ENCODE measurements around the gene DEFB119. TPM values are rescaled to one million over a fixed set of nuclear protein-coding genes. Genes with fewer than 3 reads are reported as not detected.

Gene DEFB119
- total and polyA plus RNA-seq, 2 donors (not counting 3 experiments of a cell fraction or from before 2014, with no cell fraction given), result not detected

DNA sequence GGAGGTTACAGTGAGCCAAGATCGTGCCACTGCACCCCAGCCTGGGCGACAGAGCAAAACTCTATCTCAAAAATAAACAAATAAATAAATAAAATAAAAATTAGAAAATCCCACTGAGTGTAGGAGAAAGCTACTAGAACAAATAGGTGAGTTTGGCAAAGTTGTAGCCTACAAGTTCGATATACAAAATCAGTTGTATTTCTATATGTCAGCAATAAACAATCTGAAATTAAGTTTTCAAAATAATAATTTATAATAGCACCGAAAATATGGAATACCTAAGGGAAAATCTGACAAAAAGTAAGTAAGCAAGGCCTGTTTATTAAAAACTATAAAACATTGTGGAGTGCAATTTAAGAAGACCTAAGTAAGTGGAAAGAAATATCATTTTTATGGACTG, 27.1 kb downstream of the DEFB119 start:
- TF ChIP-seq JUN (IDR thresholded peaks at IDR 0.05; ENCODE audit: borderline replicate concordance, insufficient read depth, insufficient read length, low read depth) (no peak), EZH2 (IDR thresholded peaks at IDR 0.05; ENCODE audit: borderline replicate concordance, low read depth, low read length, severe bottlenecking) (no peak), GATA2 (IDR thresholded peaks at IDR 0.05; ENCODE audit: insufficient read depth, insufficient read length, low read depth, low read length) (no peak), POLR2AphosphoS5 (IDR thresholded peaks at IDR 0.05; ENCODE audit: insufficient read depth, low read depth, low read length) (no peak), MYC (IDR thresholded peaks at IDR 0.05; ENCODE audit: low read depth, low read length) (no peak)
- TF ChIP-seq, protein P1, sequence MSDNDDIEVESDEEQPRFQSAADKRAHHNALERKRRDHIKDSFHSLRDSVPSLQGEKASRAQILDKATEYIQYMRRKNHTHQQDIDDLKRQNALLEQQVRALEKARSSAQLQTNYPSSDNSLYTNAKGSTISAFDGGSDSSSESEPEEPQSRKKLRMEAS (IDR thresholded peaks at IDR 0.05; ENCODE audit: insufficient read depth, insufficient read length), result no peak
- Histone ChIP-seq H3K4me3 (replicated peaks in 1 of 3; ENCODE audit: insufficient read depth in 1 of 3, low read depth in 1 of 3, low read length in 3 of 3) (no peak overlapping the region), H4K20me1 (replicated peaks; ENCODE audit: control insufficient read depth, extremely low read depth, insufficient read depth, low read length) (no peaks in the 10 kb centered on the region), H3K9me3 (replicated peaks; ENCODE audit: control insufficient read depth, insufficient read depth, low read length) (no peaks in the 10 kb centered on the region), H3K27ac (ENCODE audit: insufficient read depth, low read depth, low read length) (no peak overlapping the region), H3K4me2 (ENCODE audit: insufficient read depth, low read length) (no peak overlapping the region), H3K36me3 (ENCODE audit: control insufficient read depth in 2 of 2, extremely low read depth in 1 of 2, insufficient read depth in 2 of 2, low read length in 2 of 2) (no peaks in the 10 kb centered on the region), H3K9me1 (replicated peaks; ENCODE audit: control insufficient read depth, extremely low read depth, insufficient read depth, low read length) (no peaks in the 10 kb centered on the region), H2AFZ (ENCODE audit: low read depth, low read length) (no peak overlapping the region), H3K79me2 (ENCODE audit: control insufficient read depth, insufficient read depth, low read length) (no peaks in the 10 kb centered on the region), H3K4me1 (ENCODE audit: control insufficient read depth, extremely low read depth, insufficient read depth, low read length) (no peaks in the 10 kb centered on the region), H3K9ac (replicated peaks; ENCODE audit: extremely low read depth, insufficient read depth, low read length) (no peak overlapping the region), H3K27me3 (ENCODE audit: control insufficient read depth in 2 of 2, insufficient read depth in 2 of 2, low read length in 2 of 2) (no peaks in the 10 kb centered on the region)
- POLR2A ChIA-PET, result no interaction called here
- CTCF ChIA-PET, result no interaction called here
- FAIRE-seq (no peak), DNase-seq (ENCODE audit: low read depth, low spot score) (no peak)
- intact Hi-C loops (cut with micrococcal nuclease), result no loop called here
- dilution Hi-C loops (cut with MboI; ENCODE audit: extremely low pct_ligation_motif_present, low sequenced_read_pairs), result no loop called here
- no TSS peak for BruUV-seq (replicated peaks)

DNA sequence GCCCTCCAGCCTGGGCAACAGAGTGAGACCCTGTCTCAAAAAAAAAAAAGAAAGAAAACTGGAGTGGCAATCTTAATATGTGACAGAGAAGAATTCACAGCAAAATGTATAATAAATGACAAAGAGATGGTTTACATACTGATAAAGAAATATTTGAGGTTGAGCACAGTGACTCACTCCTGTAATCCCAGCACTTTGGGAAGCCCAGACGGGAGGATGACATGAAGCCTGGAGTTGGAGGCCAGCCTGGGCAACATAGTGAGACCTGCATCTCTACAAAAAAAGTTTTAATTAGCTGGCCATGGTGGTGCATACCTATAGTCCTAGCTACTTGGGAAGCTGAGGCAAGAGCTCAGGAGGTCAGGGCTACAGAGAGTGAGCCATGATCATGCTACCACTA, 34.4 kb downstream of the DEFB119 start:
- Histone ChIP-seq H3K36me3 (ENCODE audit: control insufficient read depth in 2 of 2, extremely low read depth in 1 of 2, insufficient read depth in 2 of 2, low read length in 2 of 2) (no peaks in the 10 kb centered on the region), H2AFZ (ENCODE audit: low read depth, low read length) (no peak overlapping the region), H3K27me3 (ENCODE audit: control insufficient read depth in 2 of 2, insufficient read depth in 2 of 2, low read length in 2 of 2) (no peaks in the 10 kb centered on the region), H3K9me3 (replicated peaks; ENCODE audit: control insufficient read depth, insufficient read depth, low read length) (no peaks in the 10 kb centered on the region), H3K9me1 (replicated peaks; ENCODE audit: control insufficient read depth, extremely low read depth, insufficient read depth, low read length) (no peaks in the 10 kb centered on the region), H3K27ac (ENCODE audit: insufficient read depth, low read depth, low read length) (no peak overlapping the region), H3K79me2 (ENCODE audit: control insufficient read depth, insufficient read depth, low read length) (no peaks in the 10 kb centered on the region), H3K9ac (replicated peaks; ENCODE audit: extremely low read depth, insufficient read depth, low read length) (no peak overlapping the region), H4K20me1 (replicated peaks; ENCODE audit: control insufficient read depth, extremely low read depth, insufficient read depth, low read length) (no peaks in the 10 kb centered on the region), H3K4me2 (ENCODE audit: insufficient read depth, low read length) (no peak overlapping the region), H3K4me1 (ENCODE audit: control insufficient read depth, extremely low read depth, insufficient read depth, low read length) (no peaks in the 10 kb centered on the region), H3K4me3 (replicated peaks in 1 of 3; ENCODE audit: insufficient read depth in 1 of 3, low read depth in 1 of 3, low read length in 3 of 3) (no peak overlapping the region)
- FAIRE-seq, result no peak
- TF ChIP-seq JUN (IDR thresholded peaks at IDR 0.05; ENCODE audit: borderline replicate concordance, insufficient read depth, insufficient read length, low read depth) (no peak), POLR2A (IDR thresholded peaks at IDR 0.05; ENCODE audit: low read depth, low read length) (no peak), EZH2 (IDR thresholded peaks at IDR 0.05; ENCODE audit: borderline replicate concordance, low read depth, low read length, severe bottlenecking) (no peak), GATA2 (IDR thresholded peaks at IDR 0.05; ENCODE audit: insufficient read depth, insufficient read length, low read depth, low read length) (no peak), FOS (IDR thresholded peaks at IDR 0.05; ENCODE audit: borderline replicate concordance, insufficient read depth, low read length) (no peak)
- TF ChIP-seq, protein P2, sequence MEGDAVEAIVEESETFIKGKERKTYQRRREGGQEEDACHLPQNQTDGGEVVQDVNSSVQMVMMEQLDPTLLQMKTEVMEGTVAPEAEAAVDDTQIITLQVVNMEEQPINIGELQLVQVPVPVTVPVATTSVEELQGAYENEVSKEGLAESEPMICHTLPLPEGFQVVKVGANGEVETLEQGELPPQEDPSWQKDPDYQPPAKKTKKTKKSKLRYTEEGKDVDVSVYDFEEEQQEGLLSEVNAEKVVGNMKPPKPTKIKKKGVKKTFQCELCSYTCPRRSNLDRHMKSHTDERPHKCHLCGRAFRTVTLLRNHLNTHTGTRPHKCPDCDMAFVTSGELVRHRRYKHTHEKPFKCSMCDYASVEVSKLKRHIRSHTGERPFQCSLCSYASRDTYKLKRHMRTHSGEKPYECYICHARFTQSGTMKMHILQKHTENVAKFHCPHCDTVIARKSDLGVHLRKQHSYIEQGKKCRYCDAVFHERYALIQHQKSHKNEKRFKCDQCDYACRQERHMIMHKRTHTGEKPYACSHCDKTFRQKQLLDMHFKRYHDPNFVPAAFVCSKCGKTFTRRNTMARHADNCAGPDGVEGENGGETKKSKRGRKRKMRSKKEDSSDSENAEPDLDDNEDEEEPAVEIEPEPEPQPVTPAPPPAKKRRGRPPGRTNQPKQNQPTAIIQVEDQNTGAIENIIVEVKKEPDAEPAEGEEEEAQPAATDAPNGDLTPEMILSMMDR (IDR thresholded peaks at IDR 0.05; ENCODE audit: extremely low read depth in 1 of 2, insufficient read depth in 1 of 2, low read depth in 1 of 2, low read length in 2 of 2), result no peak
- TF ChIP-seq, protein P1 (IDR thresholded peaks at IDR 0.05; ENCODE audit: insufficient read depth, insufficient read length), result no peak
- ChIA-PET CTCF (interaction anchor here (1.2 kb wide), 1 partner anchor 147 kb away, joined by 3 read pairs; no protein-coding TSS in a partner anchor), POLR2A (no interaction called here)
- dilution Hi-C loops (cut with MboI; ENCODE audit: extremely low pct_ligation_motif_present, low sequenced_read_pairs), result no loop called here
- DNase-seq (ENCODE audit: low read depth, low spot score), result no peak
- BruUV-seq (replicated peaks), result no TSS peak
- intact Hi-C loops (cut with micrococcal nuclease), result no loop called here
